ENCODE results near the gene TMEM269. TPM values are rescaled to one million over a fixed set of nuclear protein-coding genes. Genes with fewer than 3 reads are reported as not detected.
A peak's percentile ranks its signal among the peaks of the same experiment; 100 is the strongest.

Gene TMEM269
- total RNA-seq, 1 experiment from 2014 or later, result 1.7 TPM

DNA sequence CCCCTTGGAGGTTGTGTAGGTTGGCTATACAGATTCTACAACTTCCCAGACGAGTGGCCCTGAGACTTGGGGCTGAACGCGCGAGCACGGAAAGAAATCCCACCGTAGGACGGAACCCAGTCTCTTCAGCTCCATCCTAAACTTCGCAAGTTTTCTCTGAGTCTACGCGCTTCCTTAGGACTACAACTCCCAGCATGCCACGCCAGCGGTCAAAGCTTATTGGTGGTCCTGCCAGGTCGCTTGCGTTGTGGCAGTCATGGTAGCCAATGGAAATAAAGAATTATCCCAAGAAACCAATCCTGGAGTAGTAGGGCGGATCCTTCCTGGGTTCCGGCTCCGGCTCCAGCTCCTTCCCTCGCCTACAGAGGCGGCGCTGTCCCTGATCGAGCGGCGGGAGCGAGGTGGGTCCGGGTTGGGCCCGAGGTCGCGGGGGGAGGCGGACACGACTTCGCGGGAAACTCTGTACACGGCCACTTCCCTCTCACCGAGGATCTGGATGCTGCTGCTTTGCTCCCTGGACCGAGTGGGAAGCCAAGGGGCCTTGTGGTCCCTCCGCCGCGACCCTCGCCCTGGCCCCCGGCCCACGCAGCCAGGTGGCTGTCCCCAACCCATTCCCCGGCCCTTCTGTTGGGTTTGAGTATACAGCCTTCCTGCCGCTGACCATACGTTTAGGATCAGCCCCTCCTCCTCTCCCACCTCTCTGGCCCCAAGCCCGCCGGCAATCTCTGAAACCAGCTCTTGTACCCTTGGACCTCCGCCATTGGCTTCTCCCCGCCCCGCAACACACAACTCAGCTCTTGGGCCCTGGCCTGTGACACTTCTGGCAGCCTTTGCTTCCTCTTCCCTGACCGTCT, 61.7 kb downstream of the TMEM269 start, which contains the start of gene ZNF691:
TSS of gene ZNF691 (plus strand) at position 357 of the 854 bp plus-strand sequence. CDS start 3,046 bp downstream, outside the sequence.
- Histone ChIP-seq H3K27me3 (replicated peaks; ENCODE audit: insufficient read depth, low read depth, low read length, poor library complexity) (no peaks in the 10 kb centered on the region), H3K27ac (ENCODE audit: low read depth, low read length, poor library complexity, severe bottlenecking) (peak within 1 kb of the TSS; percentile 82), H3K36me3 (ENCODE audit: insufficient read depth, low read length, poor library complexity, severe bottlenecking) (peaks cover 23% of the 10 kb centered on the region), H3K4me3 (ENCODE audit: low read depth, low read length, poor library complexity, severe bottlenecking) (peak within 1 kb of the TSS; percentile 85), H3K9me3 (ENCODE audit: low read depth, low read length, poor library complexity, severe bottlenecking) (peaks cover 6% of the 10 kb centered on the region), H3K4me1 (ENCODE audit: insufficient read depth, low read length, poor library complexity, severe bottlenecking) (peaks cover 19% of the 10 kb centered on the region)
- ChIA-PET CTCF (interaction anchor here (0.5 to 1.7 kb wide), 4 partner anchors 76 to 1011 kb away, joined by 3 to 6 read pairs (median 4); no protein-coding TSS in a partner anchor), POLR2A (ENCODE audit: low non-redundant PET) (interaction anchor here (0.5 kb wide), 1 partner anchor 18 kb away, joined by 7 read pairs; no protein-coding TSS in a partner anchor)
- TF ChIP-seq, protein P1, sequence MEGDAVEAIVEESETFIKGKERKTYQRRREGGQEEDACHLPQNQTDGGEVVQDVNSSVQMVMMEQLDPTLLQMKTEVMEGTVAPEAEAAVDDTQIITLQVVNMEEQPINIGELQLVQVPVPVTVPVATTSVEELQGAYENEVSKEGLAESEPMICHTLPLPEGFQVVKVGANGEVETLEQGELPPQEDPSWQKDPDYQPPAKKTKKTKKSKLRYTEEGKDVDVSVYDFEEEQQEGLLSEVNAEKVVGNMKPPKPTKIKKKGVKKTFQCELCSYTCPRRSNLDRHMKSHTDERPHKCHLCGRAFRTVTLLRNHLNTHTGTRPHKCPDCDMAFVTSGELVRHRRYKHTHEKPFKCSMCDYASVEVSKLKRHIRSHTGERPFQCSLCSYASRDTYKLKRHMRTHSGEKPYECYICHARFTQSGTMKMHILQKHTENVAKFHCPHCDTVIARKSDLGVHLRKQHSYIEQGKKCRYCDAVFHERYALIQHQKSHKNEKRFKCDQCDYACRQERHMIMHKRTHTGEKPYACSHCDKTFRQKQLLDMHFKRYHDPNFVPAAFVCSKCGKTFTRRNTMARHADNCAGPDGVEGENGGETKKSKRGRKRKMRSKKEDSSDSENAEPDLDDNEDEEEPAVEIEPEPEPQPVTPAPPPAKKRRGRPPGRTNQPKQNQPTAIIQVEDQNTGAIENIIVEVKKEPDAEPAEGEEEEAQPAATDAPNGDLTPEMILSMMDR (conservative IDR thresholded peaks at IDR 0.05; ENCODE audit: low read depth, low read length), result peak; percentile 57
- no peak for TF ChIP-seq EZH2 (IDR thresholded peaks at IDR 0.05; ENCODE audit: borderline replicate concordance, low read depth, low read length, poor library complexity, severe bottlenecking)
- no TSS peak for BruUV-seq (replicated peaks)
- DNase-seq (ENCODE audit: low spot score), result peak; percentile 99
- intact Hi-C loops (cut with micrococcal nuclease; ENCODE audit: unreplicated experiment), result no loop called here

DNA sequence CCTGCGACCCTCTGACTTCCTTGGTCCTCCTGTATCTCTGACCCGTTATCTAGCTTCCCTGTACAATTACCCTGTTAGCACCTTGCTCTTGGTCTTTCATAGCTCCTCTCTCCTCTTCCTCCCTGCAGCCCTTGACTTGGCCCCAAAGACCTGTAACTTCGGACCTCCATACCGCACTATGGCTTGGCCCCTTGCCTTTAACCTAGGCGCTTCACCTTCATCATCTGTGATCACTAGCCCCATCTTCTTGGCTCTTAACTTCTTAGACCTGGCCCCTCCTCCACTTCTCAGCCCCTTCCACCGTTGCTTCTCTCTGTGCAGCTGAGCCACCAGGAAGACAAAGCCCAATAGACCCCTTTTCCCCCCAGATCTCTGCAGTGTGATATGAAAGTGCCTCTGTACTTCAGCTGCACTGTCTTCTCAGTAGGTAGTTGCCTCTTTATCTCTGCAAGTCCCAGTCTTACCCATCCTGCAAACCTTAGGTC, 62.4 kb downstream of the TMEM269 start:
- H3K27ac ChIP-seq (ENCODE audit: low read depth, low read length, poor library complexity, severe bottlenecking), result peak overlapping the region; percentile 82
- H3K9me3 ChIP-seq (ENCODE audit: low read depth, low read length, poor library complexity, severe bottlenecking), result peaks cover 10% of the 10 kb centered on the region
- CTCF ChIA-PET, result interaction anchor here (1.5 to 1.7 kb wide), 2 partner anchors 76 to 226 kb away, joined by 4 to 5 read pairs; no protein-coding TSS in a partner anchor
- peaks cover 19% of the 10 kb centered on the region for H3K4me1 ChIP-seq (ENCODE audit: insufficient read depth, low read length, poor library complexity, severe bottlenecking)
- BruUV-seq (replicated peaks), result TSS peak; percentile 46
- intact Hi-C loops (cut with micrococcal nuclease; ENCODE audit: unreplicated experiment), result no loop called here
- TF ChIP-seq, protein P1 (conservative IDR thresholded peaks at IDR 0.05; ENCODE audit: low read depth, low read length), result no peak
- TF ChIP-seq EZH2 (IDR thresholded peaks at IDR 0.05; ENCODE audit: borderline replicate concordance, low read depth, low read length, poor library complexity, severe bottlenecking), result no peak
- no peak for DNase-seq (ENCODE audit: low spot score)
- no peaks in the 10 kb centered on the region for H3K27me3 ChIP-seq (replicated peaks; ENCODE audit: insufficient read depth, low read depth, low read length, poor library complexity)
- H3K36me3 ChIP-seq (ENCODE audit: insufficient read depth, low read length, poor library complexity, severe bottlenecking), result peaks cover 30% of the 10 kb centered on the region
- H3K4me3 ChIP-seq (ENCODE audit: low read depth, low read length, poor library complexity, severe bottlenecking), result peak overlapping the region; percentile 85
- POLR2A ChIA-PET (ENCODE audit: low non-redundant PET), result no interaction called here

GRCh38 chr1:42847721-42848460, 63.1 kb downstream of the TMEM269 start:
- intact Hi-C loops (cut with micrococcal nuclease; ENCODE audit: unreplicated experiment), result no loop called here
- CTCF ChIA-PET, result no interaction called here
- POLR2A ChIA-PET (ENCODE audit: low non-redundant PET), result no interaction called here
- TF ChIP-seq EZH2 (IDR thresholded peaks at IDR 0.05; ENCODE audit: borderline replicate concordance, low read depth, low read length, poor library complexity, severe bottlenecking), result no peak
- TF ChIP-seq, protein P1 (conservative IDR thresholded peaks at IDR 0.05; ENCODE audit: low read depth, low read length), result no peak
- peaks cover 19% of the 10 kb centered on the region for H3K4me1 ChIP-seq (ENCODE audit: insufficient read depth, low read length, poor library complexity, severe bottlenecking)
- peaks cover 33% of the 10 kb centered on the region for H3K36me3 ChIP-seq (ENCODE audit: insufficient read depth, low read length, poor library complexity, severe bottlenecking)
- H3K27ac ChIP-seq (ENCODE audit: low read depth, low read length, poor library complexity, severe bottlenecking), result no peak overlapping the region
- peaks cover 10% of the 10 kb centered on the region for H3K9me3 ChIP-seq (ENCODE audit: low read depth, low read length, poor library complexity, severe bottlenecking)
- H3K4me3 ChIP-seq (ENCODE audit: low read depth, low read length, poor library complexity, severe bottlenecking), result peak overlapping the region; percentile 85
- BruUV-seq (replicated peaks), result no TSS peak
- no peak for DNase-seq (ENCODE audit: low spot score)
- H3K27me3 ChIP-seq (replicated peaks; ENCODE audit: insufficient read depth, low read depth, low read length, poor library complexity), result no peaks in the 10 kb centered on the region

Measured in A673 (cell line).